H9 (cell line): ENCODE measurements around the gene NRCAM. TPM values are rescaled to one million over a fixed set of nuclear protein-coding genes. Genes with fewer than 3 reads are reported as not detected.

Experiments
- DNase-seq: peaks from one replicate; pipeline ENCODE4 v3.0.0-alpha.2; 2017
- H2AFZ ChIP-seq: one replicate; pipeline ENCODE4 v1.6.1; 2013; ENCODE audit warnings: mild to moderate bottlenecking, low read length, control low read depth, moderate library complexity
- H2AK5ac ChIP-seq: 2 replicates; pipeline ENCODE4 v1.6.1; 2013; ENCODE audit warnings: low read length, control low read depth, mixed read lengths; ENCODE audit not compliant: insufficient read length
- H2BK120ac ChIP-seq: one replicate; pipeline ENCODE4 v1.6.1; 2013; ENCODE audit warnings: low read depth, mild to moderate bottlenecking, low read length, control low read depth, inconsistent platforms; ENCODE audit not compliant: poor library complexity, severe bottlenecking
- H2BK12ac ChIP-seq: 2 replicates; pipeline ENCODE4 v1.6.1; 2013; ENCODE audit warnings: low read length, control low read depth, mixed read lengths, low read depth; ENCODE audit not compliant: insufficient read length
- H2BK15ac ChIP-seq: 2 replicates; pipeline ENCODE4 v1.6.1; 2013; ENCODE audit warnings: low read depth, low read length, control low read depth
- H2BK20ac ChIP-seq: one replicate; pipeline ENCODE4 v1.6.1; 2013; ENCODE audit warnings: low read depth, mild to moderate bottlenecking, low read length, control low read depth, inconsistent platforms; ENCODE audit not compliant: poor library complexity, severe bottlenecking
- H2BK5ac ChIP-seq: 2 replicates; pipeline ENCODE4 v1.6.1; 2013; ENCODE audit warnings: low read length, control low read depth, mixed read lengths; ENCODE audit not compliant: insufficient read length
- H3K14ac ChIP-seq: 2 replicates; pipeline ENCODE4 v1.6.1; 2013; ENCODE audit warnings: low read length, control low read depth; ENCODE audit not compliant: insufficient read depth
- H3K18ac ChIP-seq: 2 replicates; pipeline ENCODE4 v1.6.1; 2013; ENCODE audit warnings: low read depth, mild to moderate bottlenecking, mixed read lengths, low read length, control low read depth; ENCODE audit not compliant: insufficient read length
- H3K23ac ChIP-seq: 2 replicates; pipeline ENCODE4 v1.6.1; 2013; ENCODE audit warnings: low read length, control low read depth, mixed read lengths, low read depth; ENCODE audit not compliant: insufficient read length
- H3K23me2 ChIP-seq: 2 replicates; pipeline ENCODE4 v1.6.1; 2013; ENCODE audit warnings: low read depth, mild to moderate bottlenecking, mixed read lengths, low read length, control low read depth; ENCODE audit not compliant: insufficient read length, poor library complexity, severe bottlenecking
- H3K27ac ChIP-seq: 2 replicates; pipeline ENCODE4 v1.5.1; 2013; ENCODE audit warnings: low read length, control low read depth, mixed read lengths, low read depth; ENCODE audit not compliant: insufficient read length
- H3K27me3 ChIP-seq: 2 replicates; pipeline ENCODE4 v1.6.1; 2013; ENCODE audit warnings: low read length, control low read depth, inconsistent platforms; ENCODE audit not compliant: insufficient read depth
- H3K4ac ChIP-seq: 2 replicates; pipeline ENCODE4 v1.6.1; 2013; ENCODE audit warnings: low read depth, mild to moderate bottlenecking, control low read depth, inconsistent platforms, low read length, moderate library complexity
- H3K4me1 ChIP-seq: 2 replicates; pipeline ENCODE4 v1.6.1; 2013; ENCODE audit warnings: low read length, control low read depth, inconsistent platforms; ENCODE audit not compliant: insufficient read depth
- H3K4me2 ChIP-seq: 2 replicates; pipeline ENCODE4 v1.6.1; 2013; ENCODE audit warnings: low read length, control low read depth, mixed read lengths; ENCODE audit not compliant: insufficient read length, insufficient read depth
- H3K56ac ChIP-seq: 2 replicates; pipeline ENCODE4 v1.6.1; 2013; ENCODE audit warnings: low read depth, mild to moderate bottlenecking, mixed read lengths, low read length, control low read depth; ENCODE audit not compliant: insufficient read length
- H3K79me1 ChIP-seq: 2 replicates; pipeline ENCODE4 v1.6.1; 2013; ENCODE audit warnings: low read depth, mild to moderate bottlenecking, moderate library complexity, low read length, control low read depth, inconsistent platforms; ENCODE audit not compliant: insufficient read depth, poor library complexity, severe bottlenecking
- H3K79me2 ChIP-seq: 2 replicates; pipeline ENCODE4 v1.6.1; 2013; ENCODE audit warnings: low read length, control low read depth, inconsistent platforms; ENCODE audit not compliant: insufficient read depth
- H3K9ac ChIP-seq: 2 replicates; pipeline ENCODE4 v1.6.1; 2013; ENCODE audit warnings: low read length, control low read depth, mixed read lengths; ENCODE audit not compliant: insufficient read length; ENCODE audit errors: extremely low read depth
- H3K9me3 ChIP-seq: one replicate; pipeline ENCODE4 v1.6.1; 2013; ENCODE audit warnings: low read depth, low read length, inconsistent platforms; ENCODE audit not compliant: control insufficient read depth
- H3T11ph ChIP-seq: one replicate; pipeline ENCODE4 v1.6.1; 2013; ENCODE audit warnings: mild to moderate bottlenecking, low read length, control low read depth, inconsistent platforms
- H4K20me1 ChIP-seq: one replicate; pipeline ENCODE4 v1.6.1; 2013; ENCODE audit not compliant: control insufficient read depth, insufficient read length, insufficient read depth
- H4K5ac ChIP-seq: 2 replicates; pipeline ENCODE4 v1.6.1; 2013; ENCODE audit warnings: low read depth, mild to moderate bottlenecking, mixed read lengths, low read length, control low read depth; ENCODE audit not compliant: insufficient read length
- H4K8ac ChIP-seq: replicated peaks from 2 replicates; pipeline ENCODE4 v1.6.1; 2013; ENCODE audit warnings: low read length, control low read depth, mixed read lengths, low read depth; ENCODE audit not compliant: insufficient read length
- H4K91ac ChIP-seq: 2 replicates; pipeline ENCODE4 v1.6.1; 2013; ENCODE audit warnings: low read depth, mild to moderate bottlenecking, moderate library complexity, mixed read lengths, low read length, control low read depth; ENCODE audit not compliant: insufficient read length
- H3K27ac Mint-ChIP-seq, 3 experiments: 2 replicates in 2 of 3; 3 replicates in 1 of 3; pipeline ENCODE4 v1.8.0; 2020 to 2021; ENCODE audit warnings: mixed read lengths in 3 of 3, mild to moderate bottlenecking in 1 of 3, moderate library complexity in 1 of 3
- H3K27me3 Mint-ChIP-seq: 2 replicates; pipeline ENCODE4 v1.8.0; 2021; ENCODE audit warnings: low read depth, mild to moderate bottlenecking, moderate library complexity, mixed read lengths
- H3K36me3 Mint-ChIP-seq, 3 experiments: 2 replicates in 2 of 3; 3 replicates in 1 of 3; pipeline ENCODE4 v1.8.0; 2020 to 2021; ENCODE audit warnings: low read depth in 3 of 3, mixed read lengths in 3 of 3; ENCODE audit not compliant: insufficient read depth in 1 of 3
- H3K4me1 Mint-ChIP-seq, 2 experiments: 2 replicates each; pipeline ENCODE4 v1.8.0; 2020; ENCODE audit warnings: mixed read lengths in 2 of 2
- H3K4me3 Mint-ChIP-seq, 2 experiments: 2 replicates in 1 of 2; 3 replicates in 1 of 2; pipeline ENCODE4 v1.8.0; 2020 to 2021; ENCODE audit warnings: mild to moderate bottlenecking in 2 of 2, mixed read lengths in 2 of 2, moderate library complexity in 1 of 2
- H3K9me3 Mint-ChIP-seq, 2 experiments: 2 replicates in 1 of 2; 3 replicates in 1 of 2; pipeline ENCODE4 v1.8.0; 2020; ENCODE audit warnings: mild to moderate bottlenecking in 2 of 2, mixed read lengths in 2 of 2, moderate library complexity in 1 of 2
- CTCF ChIP-seq: fragments of 200-600 bp; sonication (generic); conservative IDR thresholded peaks from 3 replicates; pipeline ENCODE4 v1.8.0; 2021; ENCODE audit warnings: antibody characterized with exemption, mild to moderate bottlenecking
- WGBS: extraction: QIAGEN DNeasy Blood & Tissue Kit; methylation state at CpG from one replicate; pipeline ENCODE4 v1.1.7; 2013; ENCODE audit warnings: missing lambda C conversion rate, low lambda C conversion rate, mixed read lengths; ENCODE audit not compliant: insufficient read length; ENCODE audit errors: extremely low coverage; 5-methylcytosine and 5-hydroxymethylcytosine counted together
- total RNA-seq: library from RNA; stranded (reverse); gene quantifications from 2 replicates; pipeline ENCODE4 v1.2.1, GENCODE V29; 2021

Gene NRCAM
- total RNA-seq, 1 experiment from 2014 or later = 2.3 TPM

DNA sequence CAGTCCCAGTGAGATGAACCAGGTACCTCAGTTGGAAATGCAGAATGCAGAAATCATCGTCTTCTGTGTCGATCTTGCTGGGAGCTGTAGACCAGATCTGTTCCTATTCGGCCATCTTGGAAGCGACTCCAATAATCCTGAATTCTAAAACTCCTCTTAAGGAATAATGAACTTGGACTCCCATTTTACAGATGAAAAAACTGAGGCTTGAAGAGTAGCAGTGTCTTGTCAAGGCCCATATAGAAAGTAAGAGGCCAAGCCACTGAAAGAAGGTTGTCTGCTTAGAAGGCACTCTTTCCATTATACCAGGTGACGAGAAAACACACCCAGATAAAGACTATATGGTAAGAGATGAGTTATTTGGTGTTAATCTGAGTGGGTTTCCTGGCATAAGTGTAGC lies 177.5 kb downstream of the NRCAM start:
- Mint-ChIP-seq H3K4me3 (no peak overlapping the region), H3K36me3 (no peaks in the 10 kb centered on the region; a peak in 2 of 7 replicates), H3K9me3 (no peaks in the 10 kb centered on the region; a peak in 1 of 5 replicates), H3K27me3 (no peaks in the 10 kb centered on the region), H3K4me1 (no peaks in the 10 kb centered on the region), H3K27ac (no peak overlapping the region)
- no peak overlapping the region for H3T11ph ChIP-seq
- H3K23ac ChIP-seq = no peak overlapping the region
- no peak overlapping the region for H3K14ac ChIP-seq
- no peaks in the 10 kb centered on the region for H4K20me1 ChIP-seq
- no peak overlapping the region for H4K91ac ChIP-seq
- H3K79me1 ChIP-seq = no peaks in the 10 kb centered on the region
- H3K4me2 ChIP-seq = no peak overlapping the region
- H3K23me2 ChIP-seq = no peaks in the 10 kb centered on the region
- H3K18ac ChIP-seq = no peak overlapping the region
- no peak overlapping the region for H3K56ac ChIP-seq
- no peak overlapping the region for H3K4ac ChIP-seq
- TF ChIP-seq CTCF = no peak
- no peak overlapping the region for H4K5ac ChIP-seq
- no peaks in the 10 kb centered on the region for H3K27me3 ChIP-seq
- H3K79me2 ChIP-seq = no peaks in the 10 kb centered on the region
- H3K4me1 ChIP-seq = no peaks in the 10 kb centered on the region
- H3K27ac ChIP-seq = no peak overlapping the region
- DNase-seq = no peak
- H2AFZ ChIP-seq = no peak overlapping the region
- H2BK5ac ChIP-seq = no peak overlapping the region
- H2BK12ac ChIP-seq = no peak overlapping the region
- WGBS = no CpG with 5 or more reads among the region's 5 CpGs
- no peak overlapping the region for H3K9ac ChIP-seq
- H2BK120ac ChIP-seq = no peak overlapping the region
- H2AK5ac ChIP-seq = no peak overlapping the region
- no peak overlapping the region for H4K8ac ChIP-seq
- no peak overlapping the region for H2BK15ac ChIP-seq
- H2BK20ac ChIP-seq = no peak overlapping the region
- no peaks in the 10 kb centered on the region for H3K9me3 ChIP-seq
